GM18511 (cell line): Measurements from ENCODE around the gene SZT2.
"Not testable (repeated sequence)": the region's sequence is repeated elsewhere in the genome, so short reads cannot be mapped to it uniquely, and the experiment has no call there.

Source experiments
- ATAC-seq: cut with Tn5 transposase; IDR thresholded peaks from one replicate; pipeline ENCODE4 v1.9.1; 2021; ENCODE audit warnings: mild to moderate bottlenecking, moderate library complexity; ENCODE audit not compliant: unreplicated experiment

SZT2 gene

DNA sequence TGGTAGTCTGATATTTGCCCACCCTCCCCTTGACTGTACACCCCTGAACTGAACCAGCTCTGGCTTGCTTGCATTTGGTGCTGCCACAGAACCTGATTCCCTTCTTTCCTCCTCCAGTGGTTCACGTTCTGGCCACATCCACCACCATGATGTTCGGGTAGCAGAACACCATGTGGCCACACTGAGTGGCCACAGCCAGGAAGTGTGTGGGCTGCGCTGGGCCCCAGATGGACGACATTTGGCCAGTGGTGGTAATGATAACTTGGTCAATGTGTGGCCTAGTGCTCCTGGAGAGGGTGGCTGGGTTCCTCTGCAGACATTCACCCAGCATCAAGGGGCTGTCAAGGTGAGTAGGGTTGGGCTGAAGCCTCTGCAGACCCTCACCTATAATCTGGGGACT, 29.1 kb upstream of the SZT2 start:
- ATAC-seq: no peak

GRCh38 chr1:43363283-43363934, 26.3 kb upstream of the SZT2 start:
- ATAC-seq: no peak

DNA sequence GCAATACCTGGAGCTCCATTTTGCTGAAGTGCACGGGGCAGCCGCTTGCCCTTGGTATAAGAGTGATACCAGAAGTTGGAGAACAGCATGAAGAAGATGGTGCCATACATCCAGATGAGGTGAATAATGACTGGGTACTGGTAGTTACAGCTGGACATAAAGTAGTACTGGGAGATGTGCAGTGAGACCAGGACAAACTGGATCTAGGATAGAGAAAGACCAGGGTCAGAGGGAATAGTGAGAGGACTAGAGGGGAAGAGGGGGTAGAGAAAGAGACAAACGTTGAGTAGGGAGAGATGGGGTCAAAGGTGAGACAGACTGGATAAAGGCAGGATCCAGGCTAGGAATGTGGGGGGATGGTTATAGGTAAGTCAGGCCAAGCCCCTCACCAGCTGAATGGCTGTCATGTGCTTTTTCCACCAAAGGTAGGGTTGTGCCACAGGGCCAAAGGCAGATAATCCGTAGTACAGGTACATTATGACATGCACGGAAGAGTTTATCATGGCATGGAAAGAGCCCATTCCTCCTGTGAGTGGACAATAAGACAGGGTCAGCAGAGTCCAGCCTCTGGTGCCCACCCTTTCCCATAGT, 25.7 kb upstream of the SZT2 start:
- no peak for ATAC-seq

GRCh38 chr1:43365678-43366077, 24.0 kb upstream of the SZT2 start:
- no peak for ATAC-seq

- ATAC-seq: no peak
Observed at GRCh38 chr1:43366179-43366578, 23.5 kb upstream of the SZT2 start.

- no peak for ATAC-seq
Observed at GRCh38 chr1:43366601-43367025, 23.1 kb upstream of the SZT2 start.

GRCh38 chr1:43367026-43367903, 22.4 kb upstream of the SZT2 start:
- ATAC-seq: peak; percentile 47

DNA sequence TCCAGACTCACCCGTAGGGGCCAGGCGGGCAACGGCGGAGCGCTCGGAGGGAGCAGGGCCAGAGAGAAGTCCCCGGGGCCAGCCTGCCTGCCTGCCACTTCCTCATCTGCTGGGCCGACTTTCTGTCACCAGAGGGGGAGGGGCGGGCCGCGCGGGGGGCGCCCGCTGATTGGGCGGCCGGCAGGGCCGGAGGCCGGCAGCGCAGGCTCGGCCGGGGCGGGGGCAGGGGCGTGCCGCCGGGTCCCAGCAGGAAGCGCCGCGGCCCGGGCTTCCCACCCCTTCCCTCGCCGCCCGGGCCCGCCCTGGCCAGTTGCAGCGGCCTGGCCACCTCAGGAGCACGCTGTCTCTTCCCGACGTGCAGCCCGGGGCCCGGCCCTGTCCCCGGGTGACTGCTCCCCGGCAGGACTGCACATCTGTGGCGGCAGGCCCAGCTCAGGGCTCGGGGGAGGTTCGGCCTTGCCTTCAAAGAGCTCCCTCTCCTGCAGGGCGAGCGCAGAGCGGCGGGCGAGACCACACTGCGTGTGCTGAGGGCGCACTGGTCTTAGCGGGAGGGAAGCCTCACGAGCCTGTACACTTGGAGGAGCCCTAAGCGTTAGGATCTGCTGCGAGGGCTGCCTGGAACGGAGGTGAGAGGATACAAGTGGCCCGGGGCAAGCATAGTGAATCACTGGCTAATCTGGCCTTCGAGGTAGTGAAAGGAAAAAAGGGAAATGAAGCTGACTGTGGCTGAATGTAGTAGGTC, 21.6 kb upstream of the SZT2 start, which contains the start of gene ELOVL1:
Gene ELOVL1, minus strand, starts transcription at position 108 of the 742 bp plus-strand sequence. CDS start 2,402 bp downstream, outside the sequence.
- peak; percentile 80 for ATAC-seq

GRCh38 chr1:43368646-43369020, 21.1 kb upstream of the SZT2 start:
- ATAC-seq: no peak

- not testable (repeated sequence) for ATAC-seq
Observed at GRCh38 chr1:43369779-43370178, 19.9 kb upstream of the SZT2 start.

- no peak for ATAC-seq
Observed at GRCh38 chr1:43370564-43370963, 19.1 kb upstream of the SZT2 start.

- no peak for ATAC-seq
Observed at GRCh38 chr1:43372172-43372571, 17.5 kb upstream of the SZT2 start.

DNA sequence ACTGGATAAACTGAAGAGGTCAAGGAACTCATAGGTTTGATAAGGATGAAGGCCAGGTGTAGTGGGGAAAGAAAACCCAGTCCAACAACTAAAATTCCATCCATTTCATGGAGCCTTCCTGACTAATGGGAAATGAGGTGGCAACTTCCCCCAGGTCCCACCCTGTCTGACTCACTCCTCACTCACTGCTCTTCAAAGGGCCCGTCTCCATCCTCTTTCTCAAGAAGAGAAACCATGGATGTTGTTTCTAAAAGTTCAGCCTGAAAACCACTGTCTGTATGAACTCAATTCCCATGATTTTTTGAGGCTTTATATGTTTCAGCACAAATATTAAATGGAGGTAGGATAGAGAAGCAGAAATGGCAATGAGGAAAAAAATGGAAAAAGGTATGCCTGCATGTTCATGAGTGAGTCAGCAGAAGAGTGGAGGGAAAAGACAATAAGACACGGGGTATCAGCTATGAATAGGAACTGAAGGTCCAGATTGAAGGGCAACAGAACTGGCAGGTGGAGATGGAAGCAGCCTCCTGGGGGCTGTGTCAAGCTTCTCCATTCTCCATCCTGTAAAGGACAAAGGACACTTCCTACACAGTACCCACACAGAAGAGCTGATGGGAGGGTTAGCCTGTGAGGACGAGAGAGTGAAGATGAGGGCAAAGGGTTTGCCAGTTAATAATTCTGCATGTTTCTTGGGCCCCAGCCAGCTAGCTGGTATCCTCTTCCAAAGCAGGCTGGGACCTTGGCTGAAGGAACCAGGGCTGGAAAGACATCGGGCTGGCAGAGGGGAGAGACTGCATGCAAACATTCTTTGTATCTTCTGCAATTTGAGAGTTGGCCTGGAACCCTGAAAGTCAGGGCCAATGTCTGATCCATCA, 16.4 kb upstream of the SZT2 start:
- no peak for ATAC-seq

GRCh38 chr1:43376723-43377235, 12.9 kb upstream of the SZT2 start:
- ATAC-seq: no peak

DNA sequence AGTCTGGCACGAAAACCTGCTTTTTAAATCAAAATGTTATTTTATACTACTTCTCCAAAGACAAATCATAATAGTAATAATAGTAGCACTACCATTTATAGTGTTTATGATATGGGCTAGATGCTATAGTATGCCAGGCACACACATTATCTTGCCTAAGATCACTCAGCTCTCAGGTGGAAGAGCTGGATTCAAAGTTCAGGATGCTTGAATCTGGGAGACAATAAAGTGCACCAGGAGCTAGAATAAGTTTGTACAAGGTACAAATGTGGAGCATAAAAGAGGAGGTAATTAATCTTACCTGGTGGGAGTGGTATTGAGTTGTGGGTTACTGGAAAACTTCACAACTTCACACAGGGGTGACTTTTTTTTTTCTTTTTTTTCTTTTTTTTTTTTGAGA, 11.9 kb upstream of the SZT2 start:
- ATAC-seq: no peak

DNA sequence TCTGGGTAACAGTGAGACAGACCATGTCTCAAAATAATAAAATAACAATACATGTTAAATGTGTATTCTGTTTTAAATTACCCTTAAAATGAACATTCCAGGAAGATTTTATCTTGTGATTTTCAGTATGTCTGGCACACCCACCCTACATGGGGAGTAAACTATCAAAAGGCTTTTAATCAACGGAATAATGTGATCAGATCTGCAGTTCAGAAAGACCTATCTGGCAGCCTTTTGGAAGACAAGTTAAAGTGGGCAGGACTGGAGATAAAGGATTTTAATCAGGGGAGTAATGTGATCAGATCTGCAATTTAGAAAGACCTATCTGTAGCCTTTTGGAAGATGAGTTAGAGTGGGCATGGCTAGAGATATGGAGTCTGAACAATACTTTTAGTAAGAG, 10.2 kb upstream of the SZT2 start:
- ATAC-seq: no peak

DNA sequence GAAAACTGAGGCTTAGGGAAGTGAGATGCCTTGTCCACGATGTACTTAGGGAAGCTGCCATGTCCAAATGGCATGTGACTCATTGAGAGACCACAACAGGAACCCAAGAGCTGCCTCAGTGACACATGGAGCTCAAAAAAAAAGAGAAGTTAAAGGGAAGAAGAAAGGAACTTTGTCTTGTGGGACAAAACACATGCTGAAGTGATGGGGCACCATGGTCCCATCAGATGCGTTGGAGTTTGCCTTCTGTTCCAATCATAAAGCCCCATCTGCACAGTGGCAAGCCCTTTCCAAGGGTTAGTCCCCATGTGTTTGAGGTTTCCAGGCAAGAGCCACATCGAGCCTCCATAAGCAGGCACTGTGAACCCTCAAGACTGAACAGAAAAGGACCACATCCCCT, 8.1 kb upstream of the SZT2 start:
- ATAC-seq: no peak

- ATAC-seq: no peak
Observed at GRCh38 chr1:43382027-43382779, 7.5 kb upstream of the SZT2 start.

- ATAC-seq: no peak
Observed at GRCh38 chr1:43383449-43383848, 6.2 kb upstream of the SZT2 start.
